Muscle of leg (tissue), 11 donors: ENCODE measurements around the gene HERC2. TPM values are rescaled to one million over a fixed set of nuclear protein-coding genes. Genes with fewer than 3 reads are reported as not detected.
A peak's percentile ranks its signal among the peaks of the same experiment; 100 is the strongest.

Experiments
- DNase-seq: peaks from one replicate; pipeline ENCODE4 v3.0.0; 2013
- H3K27ac ChIP-seq: one replicate; pipeline ENCODE4 v1.5.1; 2013; ENCODE audit warnings: mild to moderate bottlenecking, low read length, control low read depth
- H3K27me3 ChIP-seq: one replicate; pipeline ENCODE4 v1.6.1; 2013; ENCODE audit warnings: low read length; ENCODE audit not compliant: control insufficient read depth, insufficient read depth
- H3K36me3 ChIP-seq: one replicate; pipeline ENCODE4 v1.6.1; 2013; ENCODE audit warnings: low read length; ENCODE audit not compliant: control insufficient read depth, insufficient read depth
- H3K4me1 ChIP-seq: one replicate; pipeline ENCODE4 v1.6.1; 2013; ENCODE audit warnings: low read length; ENCODE audit not compliant: control insufficient read depth, insufficient read depth
- H3K4me3 ChIP-seq: one replicate; pipeline ENCODE4 v1.5.1; 2013; ENCODE audit warnings: low read length, control low read depth
- H3K9me3 ChIP-seq: replicated peaks from 2 replicates; pipeline ENCODE4 v1.6.1; 2013; ENCODE audit warnings: low read depth, low read length; ENCODE audit not compliant: control insufficient read depth
- WGBS: methylation state at CpG from one replicate; pipeline ENCODE4 v1.1.5; 2013; ENCODE audit warnings: missing lambda C conversion rate; ENCODE audit not compliant: insufficient coverage; 5-methylcytosine and 5-hydroxymethylcytosine counted together
- polyA plus RNA-seq, 8 donors: library from polyadenylated mRNA; unstranded; fragments of 120-200 nt; gene quantifications; one replicate each; pipeline versions ENCODE4 v1.2.1 to v1.2.3, GENCODE V29; 2013; ENCODE audit warnings: inconsistent platforms in 1 of 8, low replicate concordance in 1 of 8; ENCODE audit not compliant: insufficient read length in 8 of 8, insufficient read depth in 1 of 8
- total RNA-seq: library from RNA; stranded (reverse); fragments of 120-200 nt; gene quantifications from one replicate; pipeline ENCODE4 v1.2.4, GENCODE V29; 2013

Gene HERC2
- total and polyA plus RNA-seq, 9 donors: 31.8 to 40.5 (median 36.4) TPM

- Histone ChIP-seq H3K9me3 (no peaks in the 10 kb centered on the region), H3K4me3 (peak overlapping the region; percentile 17), H3K36me3 (no peaks in the 10 kb centered on the region), H3K4me1 (peaks cover 46% of the 10 kb centered on the region), H3K27me3 (peaks cover 64% of the 10 kb centered on the region), H3K27ac (peak overlapping the region; percentile 59)
- WGBS: 4% methylated on average over 76 of the region's 76 CpGs
- DNase-seq: no peak
Observed at GRCh38 chr15:28094732-28095521, 227.1 kb downstream of the HERC2 start.

- WGBS: 36% methylated on average over 5 of the region's 20 CpGs
- peaks cover 41% of the 10 kb centered on the region for H3K4me1 ChIP-seq
- no peaks in the 10 kb centered on the region for H3K9me3 ChIP-seq
- peaks cover 59% of the 10 kb centered on the region for H3K27me3 ChIP-seq
- H3K27ac ChIP-seq: no peak overlapping the region
- no peak for DNase-seq
- H3K36me3 ChIP-seq: no peaks in the 10 kb centered on the region
- H3K4me3 ChIP-seq: no peak overlapping the region
Observed at GRCh38 chr15:28093752-28094535, 228.0 kb downstream of the HERC2 start.

GRCh38 chr15:28091313-28091712 is 230.7 kb downstream of the HERC2 start:
- no CpG with 5 or more reads among the region's 2 CpGs for WGBS
- H3K36me3 ChIP-seq: no peaks in the 10 kb centered on the region
- H3K9me3 ChIP-seq: no peaks in the 10 kb centered on the region
- H3K27me3 ChIP-seq: peaks cover 35% of the 10 kb centered on the region
- no peak overlapping the region for H3K4me3 ChIP-seq
- no peak for DNase-seq
- H3K4me1 ChIP-seq: peaks cover 17% of the 10 kb centered on the region
- no peak overlapping the region for H3K27ac ChIP-seq

- no peak for DNase-seq
- Histone ChIP-seq H3K4me1 (peaks cover 10% of the 10 kb centered on the region), H3K27me3 (no peaks in the 10 kb centered on the region), H3K4me3 (no peak overlapping the region), H3K36me3 (no peaks in the 10 kb centered on the region), H3K27ac (no peak overlapping the region), H3K9me3 (no peaks in the 10 kb centered on the region)
- no CpG with 5 or more reads among the region's 2 CpGs for WGBS
Observed at GRCh38 chr15:28086175-28086703, 235.7 kb downstream of the HERC2 start.

GRCh38 chr15:28085489-28086174 is 236.3 kb downstream of the HERC2 start:
- no peaks in the 10 kb centered on the region for H3K36me3 ChIP-seq
- 69% methylated on average over 2 of the region's 4 CpGs for WGBS

GRCh38 chr15:28084547-28084946 is 237.4 kb downstream of the HERC2 start:
- H3K27ac ChIP-seq: no peak overlapping the region
- H3K36me3 ChIP-seq: no peaks in the 10 kb centered on the region
- no peaks in the 10 kb centered on the region for H3K27me3 ChIP-seq
- H3K4me3 ChIP-seq: no peak overlapping the region
- no peak for DNase-seq
- no peaks in the 10 kb centered on the region for H3K9me3 ChIP-seq
- WGBS: 38% methylated on average over 2 of the region's 3 CpGs
- H3K4me1 ChIP-seq: peaks cover 10% of the 10 kb centered on the region

More at GRCh38 chr15:28085489-28086174, 236.3 kb downstream of the HERC2 start:
- no peak overlapping the region for H3K4me3 ChIP-seq
- no peak for DNase-seq
- peaks cover 10% of the 10 kb centered on the region for H3K4me1 ChIP-seq
- H3K27me3 ChIP-seq: no peaks in the 10 kb centered on the region
- H3K27ac ChIP-seq: no peak overlapping the region
- no peaks in the 10 kb centered on the region for H3K9me3 ChIP-seq

GRCh38 chr15:28082891-28083684 is 238.9 kb downstream of the HERC2 start:
- no peak for DNase-seq
- Histone ChIP-seq H3K9me3 (no peaks in the 10 kb centered on the region), H3K4me3 (no peak overlapping the region), H3K4me1 (peaks cover 10% of the 10 kb centered on the region), H3K27ac (no peak overlapping the region), H3K36me3 (no peaks in the 10 kb centered on the region), H3K27me3 (no peaks in the 10 kb centered on the region)
- whole genome bisulfite sequencing: 71% methylated on average over 2 of the region's 11 CpGs

GRCh38 chr15:28081594-28081993 is 240.4 kb downstream of the HERC2 start:
- no peak for DNase-seq
- WGBS: 94% methylated on average over 19 of the region's 20 CpGs
- Histone ChIP-seq H3K4me3 (no peak overlapping the region), H3K27ac (no peak overlapping the region), H3K27me3 (no peaks in the 10 kb centered on the region), H3K36me3 (no peaks in the 10 kb centered on the region), H3K9me3 (no peaks in the 10 kb centered on the region), H3K4me1 (peaks cover 10% of the 10 kb centered on the region)

GRCh38 chr15:28080386-28080785 is 241.6 kb downstream of the HERC2 start:
- no peaks in the 10 kb centered on the region for H3K36me3 ChIP-seq
- no peak overlapping the region for H3K27ac ChIP-seq
- DNase-seq: peak; percentile 36
- H3K4me1 ChIP-seq: peaks cover 4% of the 10 kb centered on the region
- H3K27me3 ChIP-seq: no peaks in the 10 kb centered on the region
- H3K4me3 ChIP-seq: no peak overlapping the region
- no peaks in the 10 kb centered on the region for H3K9me3 ChIP-seq
- WGBS: 30% methylated on average over 5 of the region's 8 CpGs
